Fibroblast of upper back skin (primary cell): ENCODE results near the gene RNU5D-1.
"Not testable (repeated sequence)": the region's sequence is repeated elsewhere in the genome, so short reads cannot be mapped to it uniquely, and the experiment has no call there.

ENCODE experiments used
- DNase-seq: peaks from one replicate; pipeline ENCODE4 v3.0.0-alpha.2; 2013

Gene RNU5D-1

GRCh38 chr1:44730741-44731512 is at the start of gene RNU5D-1:
Gene RNU5D-1 (minus strand): TSS chr1:44731170.
- DNase-seq, result peak; percentile 98

GRCh38 chr1:44780583-44781121 is 49.7 kb upstream of the RNU5D-1 start:
- DNase-seq, result no peak

- DNase-seq, result no peak
Measured at GRCh38 chr1:44778705-44779576, 48.0 kb upstream of the RNU5D-1 start.

- no peak for DNase-seq
Measured at GRCh38 chr1:44777969-44778635, 47.1 kb upstream of the RNU5D-1 start.

- DNase-seq, result no peak
Measured at GRCh38 chr1:44777547-44777946, 46.6 kb upstream of the RNU5D-1 start.

- no peak for DNase-seq
Measured at GRCh38 chr1:44776730-44777068, 45.7 kb upstream of the RNU5D-1 start.

GRCh38 chr1:44775930-44776729 is 45.2 kb upstream of the RNU5D-1 start:
- no peak for DNase-seq

- peak; percentile 95 for DNase-seq
Measured at GRCh38 chr1:44775078-44775929, 44.3 kb upstream of the RNU5D-1 start, which contains the start of gene RPS8. Gene RPS8 (plus strand): TSS chr1:44775540. CDS start chr1:44775597, 57 bp downstream.

- not testable (repeated sequence) for DNase-seq
Measured at GRCh38 chr1:44766421-44766820, 35.5 kb upstream of the RNU5D-1 start.

GRCh38 chr1:44760876-44761275 is 29.9 kb upstream of the RNU5D-1 start:
- DNase-seq, result no peak

GRCh38 chr1:44759077-44759476 is 28.1 kb upstream of the RNU5D-1 start:
- DNase-seq, result no peak

GRCh38 chr1:44757420-44757819 is 26.4 kb upstream of the RNU5D-1 start:
- DNase-seq, result no peak

- DNase-seq, result no peak
Measured at GRCh38 chr1:44747878-44748277, 16.9 kb upstream of the RNU5D-1 start.

- DNase-seq, result no peak
Measured at GRCh38 chr1:44743211-44743610, 12.2 kb upstream of the RNU5D-1 start.

GRCh38 chr1:44740179-44740617 is 9.2 kb upstream of the RNU5D-1 start:
- DNase-seq, result no peak

- peak; percentile 98 for DNase-seq
Measured at GRCh38 chr1:44739307-44740178, 8.6 kb upstream of the RNU5D-1 start, which contains the start of gene KIF2C. Gene KIF2C (plus strand): TSS chr1:44739837. CDS start chr1:44739933, 96 bp downstream.

GRCh38 chr1:44738953-44739306 is 8.0 kb upstream of the RNU5D-1 start:
- DNase-seq, result not testable (repeated sequence)

GRCh38 chr1:44735992-44736391 is 5.0 kb upstream of the RNU5D-1 start:
- DNase-seq, result no peak

- no peak for DNase-seq
Measured at GRCh38 chr1:44733784-44734183, 2.8 kb upstream of the RNU5D-1 start.

- peak; percentile 75 for DNase-seq
Measured at GRCh38 chr1:44733365-44733764, 2.4 kb upstream of the RNU5D-1 start.
